NCI-H1105 treated with DMSO at 0.1 percent for 48 hours (cell line): ENCODE measurements around the gene TMEM184C.

Source experiments
- DNase-seq: peaks from one replicate; lab custom pipeline; 2025; lab: John Stamatoyannopoulos, UW

Gene TMEM184C

DNA sequence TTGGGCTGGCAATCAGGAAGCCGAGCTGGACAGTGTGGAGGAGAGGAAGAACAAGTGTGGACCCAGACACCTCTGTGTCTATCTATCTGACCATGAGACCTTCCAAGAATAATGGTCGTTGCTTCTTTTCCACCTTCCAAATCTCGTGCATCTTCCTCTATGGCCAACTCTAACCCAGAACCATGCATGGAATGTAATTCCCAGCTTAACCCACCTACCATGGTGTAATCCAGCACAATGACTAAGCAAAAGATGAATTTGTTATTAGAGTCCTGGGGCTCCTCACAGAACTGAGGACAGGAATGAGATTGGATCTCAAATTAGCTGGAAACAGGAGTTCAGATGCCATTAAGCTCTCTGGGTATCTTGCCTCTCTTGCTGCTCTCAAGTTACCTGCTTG lies 17.4 kb upstream of the TMEM184C start:
- no peak for DNase-seq

DNA sequence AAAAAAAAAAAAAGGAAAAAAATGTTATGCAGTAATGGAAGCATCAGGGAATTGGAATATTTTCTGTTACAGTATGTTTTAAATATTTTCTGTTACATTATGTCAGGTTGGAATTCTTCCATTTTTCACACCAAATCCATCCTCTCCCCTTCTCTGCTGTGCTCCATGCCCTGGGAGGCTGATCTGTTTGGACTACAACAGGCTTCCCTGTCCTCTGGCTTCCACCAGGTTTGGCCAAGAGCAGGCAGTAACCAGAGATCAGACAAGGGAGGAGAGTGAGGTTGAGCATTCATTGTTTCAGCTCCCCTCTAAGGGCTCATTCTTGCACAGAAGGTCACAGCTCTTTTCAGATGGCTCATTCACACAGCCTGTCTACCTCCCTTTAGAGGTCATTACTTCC lies 11.7 kb upstream of the TMEM184C start:
- DNase-seq, result no peak

DNA sequence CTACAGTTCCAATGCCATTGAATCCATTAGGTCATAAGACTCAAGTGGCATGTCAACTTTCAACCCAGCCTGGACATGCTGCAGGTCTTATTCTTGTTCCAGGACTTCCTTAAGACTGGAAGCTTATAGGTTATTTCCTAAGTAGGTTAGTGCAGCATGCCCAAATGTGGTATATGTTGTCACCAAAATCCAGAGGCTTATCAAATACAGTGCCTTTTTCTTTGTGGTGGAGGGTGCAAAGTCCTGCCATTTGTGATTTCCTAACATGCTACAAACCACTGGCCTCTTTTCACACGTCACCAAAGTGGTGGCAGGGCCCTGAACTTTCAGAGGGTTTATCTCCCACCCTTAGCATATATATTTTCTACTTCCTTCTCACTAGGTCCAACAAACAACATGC lies 9.7 kb upstream of the TMEM184C start:
- DNase-seq, result no peak

DNA sequence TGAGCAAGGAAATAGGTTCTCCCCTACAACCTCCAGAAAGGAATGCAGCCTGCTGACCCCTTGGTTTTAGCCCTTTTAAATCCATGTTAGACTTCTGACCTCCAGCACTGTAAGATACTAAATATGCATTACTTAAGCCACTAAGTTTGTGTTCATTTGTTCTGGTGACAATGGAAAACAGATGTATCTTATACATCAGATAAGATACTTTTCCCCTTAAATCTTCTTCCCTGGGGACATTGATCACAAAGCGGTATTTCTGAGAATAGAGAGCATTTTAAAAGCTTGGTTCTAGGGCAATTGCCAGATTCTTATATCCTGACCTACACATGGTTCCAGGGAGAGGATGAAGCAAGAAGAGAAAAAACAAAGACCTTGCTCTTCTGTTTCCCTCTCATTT lies 6.5 kb upstream of the TMEM184C start:
- no peak for DNase-seq

DNA sequence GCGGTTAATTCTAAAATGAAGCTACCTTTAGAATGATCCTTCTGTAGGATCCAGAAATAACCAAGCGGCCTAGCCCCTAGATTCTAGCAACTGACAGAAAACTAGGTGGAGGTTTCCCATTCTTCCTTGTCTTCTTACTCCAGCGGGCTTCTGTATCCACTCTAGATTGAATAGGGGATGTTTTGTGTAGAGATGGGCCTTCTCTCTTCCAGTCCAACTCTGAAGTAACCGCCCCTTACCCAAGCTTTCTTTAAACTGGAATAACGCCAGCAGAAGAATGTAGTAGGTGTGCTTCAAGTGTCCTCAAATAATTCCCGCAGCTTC lies 386 bp upstream of the TMEM184C start:
- DNase-seq, result no peak

DNA sequence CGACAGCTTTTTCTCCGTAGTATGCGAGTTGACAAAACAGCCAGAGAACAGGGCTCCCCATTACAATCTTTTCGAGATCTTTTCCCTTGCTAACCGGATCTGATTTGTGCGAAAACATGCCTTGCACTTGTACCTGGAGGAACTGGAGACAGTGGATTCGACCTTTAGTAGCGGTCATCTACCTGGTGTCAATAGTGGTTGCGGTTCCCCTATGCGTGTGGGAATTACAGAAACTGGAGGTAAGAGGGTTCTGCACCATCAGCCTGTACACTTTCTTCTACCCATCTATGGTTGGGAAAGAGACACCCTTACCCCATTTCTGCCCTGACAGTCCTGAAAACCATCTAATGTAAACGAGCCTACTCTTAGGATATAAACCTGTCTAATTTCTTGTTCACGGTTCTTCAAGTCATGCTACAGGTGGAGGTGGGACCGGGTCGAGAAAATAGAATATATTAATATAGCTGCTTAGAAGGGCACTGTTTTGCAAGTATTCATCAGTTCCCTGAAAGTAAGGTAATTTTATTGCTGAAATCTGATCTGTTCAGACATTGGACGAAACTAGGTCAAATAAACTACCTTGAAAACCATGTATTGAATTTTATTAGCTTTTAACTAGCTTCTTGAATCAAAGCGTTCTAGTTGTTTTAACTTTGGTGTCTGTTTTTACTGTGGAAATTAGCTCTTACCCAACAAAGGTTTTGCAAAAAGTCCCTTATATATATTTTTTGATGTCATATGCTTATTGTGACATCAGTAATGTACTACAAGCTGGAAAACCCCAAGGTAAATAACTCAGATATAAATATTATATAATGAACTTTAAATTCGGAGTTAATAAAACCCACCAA lies 869 bp downstream of the TMEM184C start:
- DNase-seq, result peak; percentile 0

DNA sequence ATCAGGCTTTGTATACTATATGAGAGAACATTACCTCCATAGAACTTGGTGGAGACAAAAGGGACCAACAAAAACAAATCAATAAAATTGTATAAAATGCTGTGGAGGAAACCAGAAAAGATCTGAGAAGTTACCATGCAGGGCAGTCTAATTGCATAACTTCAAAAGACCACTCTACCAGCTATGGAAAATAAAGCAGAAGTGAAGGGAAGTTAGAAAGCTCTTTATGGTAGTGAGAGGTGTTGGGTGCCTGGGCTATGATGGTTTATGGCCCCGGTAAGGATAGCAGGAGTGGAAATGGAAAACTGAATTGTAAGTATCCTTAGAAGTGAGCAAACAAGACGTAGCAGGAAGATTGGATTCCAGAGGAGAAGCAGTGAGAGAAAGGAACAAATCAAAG lies 3.1 kb downstream of the TMEM184C start:
- no peak for DNase-seq

DNA sequence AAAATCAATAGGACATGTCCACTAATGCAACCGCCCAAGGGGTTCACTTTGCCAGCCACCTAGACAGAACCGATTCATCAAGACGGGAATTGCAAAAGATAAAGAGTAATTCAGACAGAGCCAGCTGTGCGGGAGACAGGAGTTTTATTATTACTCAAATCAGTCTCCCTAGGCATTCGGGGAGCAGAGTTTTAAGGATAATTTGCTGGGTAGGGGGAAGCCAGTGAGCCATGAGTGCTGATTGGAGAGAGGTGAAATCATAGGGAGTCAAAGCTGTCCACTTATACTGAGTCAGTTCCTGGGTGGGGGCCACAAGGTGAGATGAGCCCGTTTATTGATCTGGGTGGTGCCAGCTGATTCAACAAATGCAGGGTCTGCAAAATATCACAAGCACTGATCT lies 8.5 kb downstream of the TMEM184C start:
- no peak for DNase-seq

DNA sequence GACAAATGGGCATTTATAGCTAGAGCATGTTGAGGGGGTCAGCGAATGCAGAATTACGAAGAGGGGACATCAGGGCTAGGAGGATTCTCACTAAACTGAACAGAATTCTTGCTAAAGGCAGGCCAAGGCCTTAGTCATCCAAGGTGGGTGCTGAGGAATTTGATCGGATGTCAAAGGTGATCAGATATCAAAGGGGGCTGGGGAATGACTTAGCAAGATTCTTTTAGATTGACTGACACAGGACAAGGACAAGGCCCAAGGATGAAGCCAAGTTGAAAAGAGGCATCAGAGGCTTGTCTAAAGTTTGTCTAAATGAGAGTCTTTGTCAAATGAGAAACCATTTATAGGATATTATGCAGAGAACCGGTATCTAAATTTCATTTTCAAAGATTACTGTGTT lies 9.7 kb downstream of the TMEM184C start:
- no peak for DNase-seq

DNA sequence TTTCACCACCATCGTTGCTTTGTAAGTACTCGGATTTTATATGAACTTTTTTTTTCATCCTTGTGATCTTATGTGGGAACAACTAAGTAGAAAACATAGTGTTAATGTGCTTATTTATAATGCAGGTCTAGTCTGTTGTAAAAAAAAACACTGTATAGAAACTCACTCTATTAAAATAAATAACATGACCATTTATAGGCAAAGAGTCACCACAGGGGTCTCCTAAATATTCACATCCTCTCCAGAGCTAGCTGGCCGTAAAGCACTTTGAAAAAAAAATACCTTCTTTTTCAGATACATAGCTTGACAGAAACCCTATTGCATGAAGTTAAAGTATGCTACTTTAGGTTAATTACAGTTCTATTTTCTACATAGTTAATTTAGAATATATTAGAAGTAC lies 11.2 kb downstream of the TMEM184C start:
- no peak for DNase-seq

DNA sequence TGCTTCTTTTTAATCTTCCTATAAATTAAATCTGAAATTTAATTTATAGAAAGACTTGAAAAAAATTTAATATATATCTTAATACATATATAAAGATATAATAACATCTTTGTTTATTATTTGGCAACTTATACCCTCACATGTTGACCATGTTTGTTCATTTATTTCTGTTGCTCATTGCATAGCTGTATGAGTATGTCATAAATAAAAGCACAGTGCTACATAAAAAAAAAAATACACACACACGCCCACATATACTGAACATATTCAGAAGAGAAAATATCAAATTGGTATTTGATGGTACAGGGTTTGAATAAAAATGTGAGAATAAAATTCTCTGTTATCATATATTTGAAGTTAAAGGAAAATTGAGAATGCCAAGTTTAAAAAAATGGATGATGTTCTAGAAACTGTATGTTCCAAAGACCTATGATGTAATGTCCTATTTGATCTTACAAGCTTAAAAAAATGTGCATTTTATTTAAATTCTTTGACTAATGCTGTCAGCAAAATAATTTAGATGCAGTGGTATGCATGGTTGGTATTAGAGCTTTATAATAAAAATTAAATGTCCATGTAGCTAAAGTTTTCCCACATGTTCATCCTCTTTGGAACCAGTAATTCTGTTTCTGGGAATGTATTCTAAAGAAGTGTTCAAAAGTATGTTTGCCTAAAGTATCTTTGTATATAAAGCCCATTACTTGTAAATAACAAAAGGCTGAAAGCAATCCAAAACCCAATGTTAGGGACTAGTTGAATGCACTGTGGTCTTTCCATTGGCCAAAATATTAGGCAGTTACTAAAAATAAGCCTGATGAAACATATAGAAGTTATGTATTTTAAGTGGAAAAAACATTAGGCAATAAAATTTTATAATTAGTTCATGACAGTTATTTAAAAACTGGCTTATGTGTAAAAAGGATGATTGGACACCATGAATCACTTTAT lies 12.9 kb downstream of the TMEM184C start:
- no peak for DNase-seq

DNA sequence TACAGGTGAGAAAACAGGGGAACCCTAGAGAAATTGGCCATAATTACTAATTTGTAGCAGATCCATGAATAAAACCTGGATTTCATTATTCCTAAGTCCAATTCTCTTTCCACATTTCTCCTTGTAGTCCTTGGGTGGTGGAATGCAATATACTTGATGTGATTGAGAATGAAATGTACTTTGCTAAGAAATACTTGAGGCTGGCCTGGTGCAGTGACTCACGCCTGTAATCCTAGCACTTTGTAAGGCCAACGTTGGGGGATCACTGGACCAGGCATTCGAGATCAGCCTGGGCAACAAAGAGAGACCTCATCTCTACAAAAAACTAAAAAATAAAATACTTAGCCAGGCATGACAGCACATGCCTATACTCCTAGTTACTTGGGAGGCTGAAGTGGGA lies 15.9 kb downstream of the TMEM184C start:
- DNase-seq, result no peak

DNA sequence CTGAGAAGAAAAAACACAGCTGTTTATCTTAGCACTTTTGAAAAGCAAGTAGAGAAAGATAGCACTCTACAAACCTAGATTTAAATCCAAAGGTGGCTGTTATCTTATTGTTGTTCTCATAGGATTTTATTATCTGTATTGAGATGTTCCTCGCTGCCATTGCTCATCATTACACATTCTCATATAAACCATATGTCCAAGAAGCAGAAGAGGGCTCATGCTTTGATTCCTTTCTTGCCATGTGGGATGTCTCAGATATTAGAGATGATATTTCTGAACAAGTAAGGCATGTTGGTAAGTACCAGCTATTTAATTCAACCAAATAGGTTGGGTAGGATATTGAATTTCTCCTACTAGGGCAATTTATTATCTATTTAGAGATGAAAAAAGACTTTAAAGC lies 16.4 kb downstream of the TMEM184C start:
- DNase-seq, result no peak

DNA sequence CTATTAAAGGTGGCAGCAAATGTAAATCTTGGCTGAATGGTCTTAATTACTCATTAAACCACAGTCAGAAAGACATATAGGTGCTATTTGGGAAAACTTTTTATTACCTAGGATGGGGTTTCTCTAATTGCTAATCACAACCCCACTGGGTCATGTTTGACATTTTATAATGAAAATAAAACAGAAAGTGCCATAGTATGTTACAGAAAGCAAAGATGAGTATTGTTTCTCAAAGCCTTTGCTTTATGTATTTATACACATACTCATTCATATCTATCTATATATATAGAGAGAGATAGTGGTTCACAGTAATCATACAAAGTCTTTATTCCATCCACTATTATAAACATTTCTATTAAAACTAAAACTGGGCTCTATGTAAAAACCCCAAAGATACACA lies 18.2 kb downstream of the TMEM184C start:
- DNase-seq, result no peak

DNA sequence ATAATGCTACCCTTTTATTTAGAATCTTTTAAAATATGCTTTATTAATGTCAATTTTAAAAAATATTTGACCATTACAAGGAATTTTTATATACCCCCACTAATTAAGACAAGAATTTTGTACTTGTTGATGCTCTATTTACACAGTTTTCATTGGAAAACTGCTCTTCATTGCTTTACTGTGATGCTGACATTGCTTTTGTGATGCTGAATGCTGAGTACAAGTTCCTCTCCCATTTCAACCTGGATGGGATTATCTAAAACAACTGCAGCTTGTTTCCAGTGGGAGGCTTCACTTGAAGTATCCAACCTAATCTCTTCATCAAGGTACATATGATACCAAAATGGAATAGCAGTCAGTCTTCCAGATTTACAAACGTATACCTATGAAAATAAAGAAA lies 21.2 kb downstream of the TMEM184C start:
- no peak for DNase-seq

DNA sequence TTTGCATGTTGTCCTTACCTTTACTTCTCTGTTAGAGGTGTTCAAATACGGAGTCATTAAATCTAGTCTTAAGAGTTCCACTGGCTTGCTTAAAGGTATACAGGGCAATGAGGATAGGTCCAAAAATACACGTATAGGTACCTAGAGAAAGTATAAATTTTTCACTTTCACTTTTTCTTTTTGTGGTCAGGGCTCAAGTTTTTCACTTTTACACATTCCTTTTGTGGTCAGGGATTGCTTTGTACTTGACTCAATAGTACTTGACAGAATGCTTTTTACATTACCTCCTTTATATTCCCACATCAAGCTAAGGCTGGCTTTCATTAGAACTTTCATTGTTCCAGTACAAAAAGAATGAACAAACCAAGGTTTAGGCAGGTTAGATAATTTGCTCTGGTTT lies 21.7 kb downstream of the TMEM184C start:
- no peak for DNase-seq

DNA sequence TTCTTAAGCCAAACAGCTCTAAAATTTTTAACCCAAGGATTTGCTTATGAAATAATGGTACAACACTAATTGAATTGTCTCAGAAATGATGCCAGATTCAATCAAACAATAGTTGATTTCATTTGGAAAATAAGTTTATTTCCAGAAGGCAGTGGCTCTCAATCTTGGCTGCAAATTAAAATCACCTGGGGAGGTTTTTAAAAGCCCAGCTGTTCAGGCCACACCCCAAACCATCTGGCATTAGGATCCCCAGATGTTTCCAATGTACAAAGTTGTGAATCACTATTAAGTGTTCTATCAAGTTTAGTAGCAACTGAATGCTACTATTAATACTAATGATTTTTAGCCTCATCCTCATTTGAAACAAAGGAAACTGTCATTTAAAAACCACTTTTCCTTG lies 22.2 kb downstream of the TMEM184C start:
- no peak for DNase-seq

DNA sequence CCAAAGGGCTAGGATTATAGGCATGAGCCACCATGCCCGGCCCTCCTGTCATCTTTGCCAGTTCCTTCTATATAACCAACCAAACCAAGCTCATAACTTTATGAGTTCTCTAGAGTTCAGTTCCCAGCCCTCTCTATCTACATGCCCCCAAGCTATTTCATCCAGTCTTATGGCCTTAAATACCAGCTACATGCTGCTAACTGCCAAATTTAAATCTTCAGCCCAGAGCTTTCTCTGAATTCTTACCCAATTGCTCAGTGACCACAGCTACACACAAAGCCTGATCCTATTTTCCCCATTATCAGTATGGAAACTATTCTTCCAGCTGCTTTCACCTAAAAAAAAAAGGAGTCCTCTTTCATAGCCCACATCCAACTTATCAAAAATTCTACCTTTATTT lies 23.1 kb downstream of the TMEM184C start:
- DNase-seq, result no peak

DNA sequence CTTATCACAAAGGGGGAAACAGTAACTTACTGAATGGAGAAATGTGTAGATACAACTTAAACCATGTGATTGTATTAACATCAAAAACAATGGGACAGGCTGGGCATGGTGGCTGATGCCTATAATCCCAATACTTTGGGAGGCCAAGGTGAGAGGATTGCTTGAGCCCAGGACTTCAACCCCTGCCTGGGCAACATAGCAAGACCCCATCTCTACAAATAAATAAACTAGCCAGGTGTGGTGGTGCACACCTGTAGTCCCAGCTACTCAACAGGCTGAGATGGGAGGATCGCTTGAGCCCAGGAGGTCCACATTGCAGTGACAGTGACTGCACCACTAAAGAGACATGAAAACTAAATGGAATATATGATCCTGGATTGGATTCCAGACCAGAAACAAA lies 26.4 kb downstream of the TMEM184C start:
- DNase-seq, result no peak

DNA sequence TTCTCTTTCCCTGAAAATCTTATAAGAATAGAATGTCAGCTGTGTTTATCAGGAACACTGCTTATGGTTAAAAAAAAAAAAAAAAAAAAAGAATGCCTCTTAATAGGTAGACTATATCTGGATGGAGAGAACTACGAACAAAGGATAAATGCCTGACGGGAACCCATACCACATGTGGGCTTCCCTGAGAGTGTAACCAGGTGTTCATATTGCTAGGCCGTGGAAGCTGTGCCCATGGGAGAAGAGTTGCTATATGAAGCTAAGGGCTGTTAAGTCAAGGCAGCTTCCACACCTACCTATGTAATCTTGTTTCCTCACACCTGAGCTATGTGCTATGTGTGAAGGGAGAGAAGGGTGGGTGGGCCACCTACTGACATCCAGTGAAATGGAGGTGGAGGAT lies 27.3 kb downstream of the TMEM184C start:
- no peak for DNase-seq

DNA sequence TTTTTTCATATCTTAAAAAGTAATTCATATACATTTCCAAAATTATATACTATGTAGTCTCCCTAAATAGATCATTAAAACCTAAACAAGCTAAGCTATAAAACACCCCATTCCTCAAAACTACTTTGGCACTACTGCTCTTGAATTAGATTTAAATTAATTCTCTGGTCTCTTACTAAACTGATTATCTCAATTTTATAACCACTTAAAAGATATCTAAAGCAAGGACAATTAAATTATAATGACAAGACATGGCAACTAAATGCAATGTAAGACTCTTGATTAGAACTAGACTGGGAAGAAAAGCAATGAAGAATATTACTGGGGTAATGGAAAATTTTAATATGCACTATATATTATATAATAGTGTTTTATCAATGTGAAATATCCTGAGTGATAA lies 27.9 kb downstream of the TMEM184C start:
- no peak for DNase-seq

DNA sequence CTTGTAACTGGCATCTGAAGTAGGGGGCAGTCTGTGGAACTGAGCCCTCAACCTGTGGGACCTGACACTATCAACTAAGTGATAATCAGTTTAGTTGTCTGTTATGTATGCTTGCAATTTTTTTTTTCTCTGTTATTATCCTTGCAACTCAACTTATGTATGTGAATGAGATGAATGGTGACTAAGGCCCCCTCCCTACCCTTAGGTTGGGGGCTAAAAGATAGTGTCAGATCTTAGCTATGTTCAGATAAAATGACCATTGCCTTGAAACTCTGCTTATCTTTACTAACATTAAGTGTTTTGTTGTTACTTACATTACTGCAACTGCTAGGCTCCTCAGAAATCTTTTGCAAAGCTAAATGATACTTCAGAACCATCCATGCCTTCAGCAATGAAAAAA lies 31.5 kb downstream of the TMEM184C start:
- DNase-seq, result no peak

DNA sequence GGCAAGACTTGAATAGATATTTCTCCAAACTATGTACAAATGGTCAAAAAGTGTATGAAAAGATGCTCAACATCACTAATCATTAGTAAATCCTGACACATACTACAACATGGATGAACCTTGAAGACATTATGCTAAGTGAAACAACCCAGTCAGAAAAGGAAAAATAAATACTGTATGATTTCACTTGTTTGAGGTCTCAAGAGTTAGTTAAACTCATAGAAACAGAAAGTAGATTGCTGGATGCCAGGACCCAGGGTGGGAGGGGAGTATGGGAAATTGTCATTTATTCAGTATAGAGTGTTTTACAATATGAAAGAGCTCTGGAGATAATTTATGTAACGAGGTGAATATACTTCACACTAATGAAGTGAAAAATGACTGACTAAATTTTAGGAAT lies 34.4 kb downstream of the TMEM184C start:
- no peak for DNase-seq
